ENCODE data around the gene COL11A2.
A peak's percentile ranks its signal among the peaks of the same experiment; 100 is the strongest.

COL11A2 gene

DNA sequence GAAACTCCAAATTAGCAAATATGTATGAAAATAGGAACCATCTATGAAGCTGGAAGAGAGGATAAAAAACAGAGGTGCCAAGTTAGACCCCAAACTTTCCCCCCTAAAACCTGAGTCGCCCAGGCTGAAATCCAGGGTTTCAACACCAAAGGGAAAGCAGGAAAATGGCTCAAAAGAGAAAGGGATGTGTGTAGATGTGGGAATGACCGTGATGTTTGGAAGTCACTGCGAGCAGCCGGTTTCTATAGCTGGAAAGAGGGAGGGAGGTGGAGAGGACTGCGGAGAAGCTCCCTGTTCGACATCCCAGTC, 20.5 kb upstream of the COL11A2 start:
- H3K4me3 ChIP-seq (ENCODE audit: low read length): peak overlapping the region; percentile 58
- no peak for DNase-seq (ENCODE audit: low read depth)
- TF ChIP-seq, protein P1, sequence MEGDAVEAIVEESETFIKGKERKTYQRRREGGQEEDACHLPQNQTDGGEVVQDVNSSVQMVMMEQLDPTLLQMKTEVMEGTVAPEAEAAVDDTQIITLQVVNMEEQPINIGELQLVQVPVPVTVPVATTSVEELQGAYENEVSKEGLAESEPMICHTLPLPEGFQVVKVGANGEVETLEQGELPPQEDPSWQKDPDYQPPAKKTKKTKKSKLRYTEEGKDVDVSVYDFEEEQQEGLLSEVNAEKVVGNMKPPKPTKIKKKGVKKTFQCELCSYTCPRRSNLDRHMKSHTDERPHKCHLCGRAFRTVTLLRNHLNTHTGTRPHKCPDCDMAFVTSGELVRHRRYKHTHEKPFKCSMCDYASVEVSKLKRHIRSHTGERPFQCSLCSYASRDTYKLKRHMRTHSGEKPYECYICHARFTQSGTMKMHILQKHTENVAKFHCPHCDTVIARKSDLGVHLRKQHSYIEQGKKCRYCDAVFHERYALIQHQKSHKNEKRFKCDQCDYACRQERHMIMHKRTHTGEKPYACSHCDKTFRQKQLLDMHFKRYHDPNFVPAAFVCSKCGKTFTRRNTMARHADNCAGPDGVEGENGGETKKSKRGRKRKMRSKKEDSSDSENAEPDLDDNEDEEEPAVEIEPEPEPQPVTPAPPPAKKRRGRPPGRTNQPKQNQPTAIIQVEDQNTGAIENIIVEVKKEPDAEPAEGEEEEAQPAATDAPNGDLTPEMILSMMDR (IDR thresholded peaks at IDR 0.05; ENCODE audit: insufficient read depth, low read depth, low read length, missing control alignments): no peak

DNA sequence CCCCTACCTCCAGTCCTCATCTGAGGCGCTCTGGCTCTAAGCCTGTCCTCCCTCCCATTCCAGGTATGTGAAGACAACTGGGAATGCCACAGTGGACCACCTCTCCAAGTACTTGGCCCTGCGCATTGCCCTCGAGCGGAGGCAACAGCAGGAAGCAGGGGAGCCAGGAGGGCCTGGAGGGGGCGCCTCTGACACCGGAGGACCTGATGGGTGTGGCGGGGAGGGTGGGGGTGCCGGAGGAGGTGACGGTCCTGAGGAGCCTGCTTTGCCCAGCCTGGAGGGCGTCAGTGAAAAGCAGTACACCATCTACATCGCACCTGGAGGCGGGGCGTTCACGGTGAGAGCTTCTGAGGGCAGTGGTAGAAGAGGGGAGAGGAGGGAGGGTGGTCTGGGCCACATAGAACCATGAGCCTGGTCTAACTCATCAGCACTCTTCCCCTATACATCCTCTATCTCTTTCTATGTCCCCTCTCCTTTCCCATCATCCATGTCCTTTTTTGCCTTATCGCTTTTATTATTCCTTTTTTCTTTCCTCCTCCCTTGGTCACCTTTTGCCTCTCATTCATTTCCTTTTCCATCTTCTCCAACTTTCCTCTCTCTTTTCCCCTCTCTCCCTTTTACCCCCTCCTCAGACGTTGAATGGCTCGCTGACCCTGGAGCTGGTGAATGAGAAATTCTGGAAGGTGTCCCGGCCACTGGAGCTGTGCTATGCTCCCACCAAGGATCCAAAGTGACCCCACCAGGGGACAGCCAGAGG, 19.6 kb upstream of the COL11A2 start:
- TF ChIP-seq, protein P1 (IDR thresholded peaks at IDR 0.05; ENCODE audit: insufficient read depth, low read depth, low read length, missing control alignments): no peak
- H3K4me3 ChIP-seq (ENCODE audit: low read length): no peak overlapping the region
- DNase-seq (ENCODE audit: low read depth): no peak

- DNase-seq (ENCODE audit: low read depth): no peak
- H3K4me3 ChIP-seq (ENCODE audit: low read length): no peak overlapping the region
- TF ChIP-seq, protein P1 (IDR thresholded peaks at IDR 0.05; ENCODE audit: insufficient read depth, low read depth, low read length, missing control alignments): no peak
Observed at GRCh38 chr6:33211136-33211535, 18.9 kb upstream of the COL11A2 start.

DNA sequence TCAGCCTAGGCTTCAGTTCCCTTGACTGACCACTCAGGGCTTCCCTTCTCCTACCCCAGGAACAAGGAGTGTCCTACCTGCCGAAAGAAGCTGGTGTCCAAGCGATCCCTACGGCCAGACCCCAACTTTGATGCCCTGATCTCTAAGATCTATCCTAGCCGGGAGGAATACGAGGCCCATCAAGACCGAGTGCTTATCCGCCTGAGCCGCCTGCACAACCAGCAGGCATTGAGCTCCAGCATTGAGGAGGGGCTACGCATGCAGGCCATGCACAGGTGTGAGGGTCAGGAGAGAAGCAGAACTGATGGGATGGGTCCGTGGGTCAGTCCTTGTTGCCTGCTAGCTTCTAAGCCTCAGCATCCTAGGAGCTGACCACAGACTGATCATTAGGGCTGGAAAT, 17.6 kb upstream of the COL11A2 start:
- TF ChIP-seq, protein P1 (IDR thresholded peaks at IDR 0.05; ENCODE audit: insufficient read depth, low read depth, low read length, missing control alignments): no peak
- DNase-seq (ENCODE audit: low read depth): no peak
- H3K4me3 ChIP-seq (ENCODE audit: low read length): no peak overlapping the region

GRCh38 chr6:33208091-33208967, 16.1 kb upstream of the COL11A2 start, which contains the start of gene RING1:
RING1 (plus strand) TSS chr6:33208500; CDS start chr6:33208823, 323 bp downstream.
- peak within 1 kb of the TSS; percentile 79 for H3K4me3 ChIP-seq (ENCODE audit: low read length)
- DNase-seq (ENCODE audit: low read depth): peak; percentile 69
- TF ChIP-seq, protein P1 (IDR thresholded peaks at IDR 0.05; ENCODE audit: insufficient read depth, low read depth, low read length, missing control alignments): no peak

- TF ChIP-seq, protein P1 (IDR thresholded peaks at IDR 0.05; ENCODE audit: insufficient read depth, low read depth, low read length, missing control alignments): no peak
- H3K4me3 ChIP-seq (ENCODE audit: low read length): peak overlapping the region; percentile 79
- peak; percentile 47 for DNase-seq (ENCODE audit: low read depth)
Observed at GRCh38 chr6:33207552-33208090, 15.4 kb upstream of the COL11A2 start.
